ENCODE measurements around the gene ERI3.
A peak's percentile ranks its signal among the peaks of the same experiment; 100 is the strongest.

The ERI3 gene

GRCh38 chr1:44200336-44200735, 154.7 kb downstream of the ERI3 start:
- no peak for DNase-seq

GRCh38 chr1:44174630-44175029, 180.4 kb downstream of the ERI3 start:
- DNase-seq: peak; percentile 31

Data from OCI-M1 (cell line).